HEK293T (cell line): ENCODE results near the gene CYRIA.

Experiments used
- ELF4 ChIP-seq: fragments of 450-650 bp; IDR thresholded peaks from 2 replicates; pipeline ENCODE4 v1.6.1; 2017; ENCODE audit warnings: antibody characterized with exemption
- PKNOX1 ChIP-seq: fragments of 450-650 bp; IDR thresholded peaks from 2 replicates; pipeline ENCODE4 v1.6.1; 2016

- TF ChIP-seq PKNOX1 (no peak), ELF4 (no peak)
Observed at GRCh38 chr2:16661936-16662839, 3.4 kb downstream of the CYRIA start.
